GM23338 (cell line): Measurements from ENCODE around the gene ROBO1. TPM values are rescaled to one million over a fixed set of nuclear protein-coding genes. Genes with fewer than 3 reads are reported as not detected.

Source experiments
- ATAC-seq: fragments of 200-7000 bp; cut with Tn5 transposase; 3 replicates; pipeline ENCODE4 v1.9.1; 2020
- DNase-seq: peaks from one replicate; pipeline ENCODE4 v3.0.0-alpha.2; 2015; ENCODE audit warnings: low spot score
- H2AFZ ChIP-seq: fragments of 200-600 bp; sonication (generic); 2 replicates; pipeline ENCODE4 v1.8.0; 2016; ENCODE audit warnings: antibody characterized with exemption, mild to moderate bottlenecking, moderate library complexity
- H3F3A ChIP-seq: fragments of 200-600 bp; sonication (generic); replicated peaks from 2 replicates; pipeline ENCODE4 v1.8.0; 2017; ENCODE audit warnings: antibody characterized with exemption, mixed run types, low read depth
- H3K27ac ChIP-seq: fragments of 200-600 bp; sonication (generic); 2 replicates; pipeline ENCODE4 v1.6.1; 2016; ENCODE audit warnings: low read depth
- H3K27me3 ChIP-seq: fragments of 200-600 bp; sonication (generic); 2 replicates; pipeline ENCODE4 v1.8.0; 2016; ENCODE audit warnings: mild to moderate bottlenecking, mixed run types, moderate library complexity; ENCODE audit not compliant: insufficient read depth
- H3K36me3 ChIP-seq: fragments of 200-600 bp; sonication (generic); 2 replicates; pipeline ENCODE4 v1.8.0; 2016; ENCODE audit warnings: mild to moderate bottlenecking; ENCODE audit not compliant: insufficient read depth
- H3K4me1 ChIP-seq: fragments of 200-600 bp; sonication (generic); 2 replicates; pipeline ENCODE4 v1.8.0; 2016; ENCODE audit warnings: mild to moderate bottlenecking, moderate library complexity; ENCODE audit not compliant: insufficient read depth
- H3K4me2 ChIP-seq: fragments of 200-600 bp; sonication (generic); 2 replicates; pipeline ENCODE4 v1.7.1; 2017; ENCODE audit warnings: mixed run types
- H3K4me3 ChIP-seq: fragments of 200-600 bp; sonication (generic); 2 replicates; pipeline ENCODE4 v1.6.1; 2016; ENCODE audit warnings: mixed run types
- H3K79me2 ChIP-seq: fragments of 200-600 bp; sonication (generic); replicated peaks from 2 replicates; pipeline ENCODE4 v1.8.0; 2017; ENCODE audit warnings: mild to moderate bottlenecking; ENCODE audit not compliant: insufficient read depth
- H3K9me2 ChIP-seq: fragments of 200-600 bp; sonication (generic); 2 replicates; pipeline ENCODE4 v1.8.0; 2017; ENCODE audit not compliant: insufficient read depth
- H4K20me1 ChIP-seq: fragments of 200-600 bp; sonication (generic); replicated peaks from 2 replicates; pipeline ENCODE4 v1.8.0; 2017; ENCODE audit warnings: mild to moderate bottlenecking; ENCODE audit not compliant: insufficient read depth
- H3K27ac Mint-ChIP-seq: 2 replicates; pipeline ENCODE4 v1.8.0; 2020; ENCODE audit warnings: inconsistent platforms, mild to moderate bottlenecking, moderate library complexity, mixed read lengths
- H3K27me3 Mint-ChIP-seq: 3 replicates; pipeline ENCODE4 v1.8.0; 2022; ENCODE audit warnings: low read depth, mild to moderate bottlenecking, moderate library complexity, mixed read lengths, inconsistent platforms; ENCODE audit not compliant: insufficient read depth, poor library complexity
- H3K36me3 Mint-ChIP-seq: 3 replicates; pipeline ENCODE4 v1.8.0; 2021; ENCODE audit warnings: low read depth, mild to moderate bottlenecking, inconsistent platforms, moderate library complexity, mixed read lengths
- H3K4me1 Mint-ChIP-seq: 3 replicates; pipeline ENCODE4 v1.8.0; 2020; ENCODE audit warnings: mild to moderate bottlenecking, inconsistent platforms, mixed read lengths
- H3K4me3 Mint-ChIP-seq: 3 replicates; pipeline ENCODE4 v1.8.0; 2021; ENCODE audit warnings: moderate library complexity, mild to moderate bottlenecking, inconsistent platforms, mixed read lengths
- H3K9me3 Mint-ChIP-seq: 3 replicates; pipeline ENCODE4 v1.8.0; 2020; ENCODE audit warnings: moderate library complexity, mild to moderate bottlenecking, inconsistent platforms, mixed read lengths
- CREB1 ChIP-seq: fragments of 250-450 bp; sonication (Bioruptor Pico); IDR thresholded peaks from 2 replicates; pipeline ENCODE4 v1.5.0; 2020; ENCODE audit warnings: low read depth, mild to moderate bottlenecking, moderate library complexity
- ETS1 ChIP-seq: IDR thresholded peaks from 2 replicates; pipeline ENCODE4 v1.6.1; 2016; ENCODE audit warnings: antibody characterized with exemption
- EZH2 ChIP-seq: fragments of 200-600 bp; sonication (generic); IDR thresholded peaks from one replicate; pipeline ENCODE4 v1.8.0; 2017; ENCODE audit warnings: antibody characterized with exemption, mild to moderate bottlenecking, low read depth; ENCODE audit not compliant: unreplicated experiment
- EZH2phosphoT487 ChIP-seq: fragments of 200-600 bp; sonication (generic); IDR thresholded peaks from one replicate; pipeline ENCODE4 v1.8.1; 2018; ENCODE audit warnings: antibody characterized with exemption; ENCODE audit not compliant: unreplicated experiment
- JUNB ChIP-seq: IDR thresholded peaks from one replicate; pipeline ENCODE4 v1.6.1; 2016; ENCODE audit warnings: antibody characterized with exemption; ENCODE audit not compliant: unreplicated experiment
- NANOG ChIP-seq: IDR thresholded peaks from 2 replicates; pipeline ENCODE4 v1.6.1; 2016; ENCODE audit warnings: antibody characterized with exemption, borderline replicate concordance
- POLR2AphosphoS5 ChIP-seq: IDR thresholded peaks from 2 replicates; pipeline ENCODE4 v1.6.1; 2016; ENCODE audit warnings: antibody characterized with exemption, low read depth
- REST ChIP-seq: IDR thresholded peaks from one replicate; pipeline ENCODE4 v1.6.1; 2018; ENCODE audit warnings: antibody characterized with exemption; ENCODE audit not compliant: unreplicated experiment
- STAT1 ChIP-seq: IDR thresholded peaks from one replicate; pipeline ENCODE4 v1.6.1; 2016; ENCODE audit warnings: antibody characterized with exemption; ENCODE audit not compliant: unreplicated experiment
- ZNF114 ChIP-seq: fragments of 250-450 bp; sonication (Bioruptor Pico); IDR thresholded peaks from 2 replicates; pipeline ENCODE4 v1.5.0; 2020; ENCODE audit warnings: mild to moderate bottlenecking, moderate library complexity
- ZNF331 ChIP-seq: fragments of 250-450 bp; sonication (Bioruptor Pico); IDR thresholded peaks from 2 replicates; pipeline ENCODE4 v1.5.0; 2020; ENCODE audit warnings: low read depth, mild to moderate bottlenecking, moderate library complexity
- ZNF462 ChIP-seq: fragments of 250-450 bp; sonication (Bioruptor Pico); IDR thresholded peaks from 2 replicates; pipeline ENCODE4 v1.5.0; 2020; ENCODE audit warnings: mild to moderate bottlenecking, moderate library complexity
- polyA plus RNA-seq: library from polyadenylated mRNA; unstranded; fragments of >200 nt; fragmentation: Nextera tagmentation; extraction: Ambion mirVana; gene quantifications from 2 replicates; pipeline ENCODE4 v1.2.1, GENCODE V29; 2016
- total RNA-seq: library from RNA; depleted of rRNA; stranded (reverse); fragments of >200 nt; shearing (Covaris generic); gene quantifications from 2 replicates; pipeline ENCODE4 v1.2.3, GENCODE V29; 2014
- TF ChIP-seq, protein P1 (sequence below), 2 experiments: fragments of 200-600 bp in 1 of 2; sonication (generic) in 1 of 2; conservative IDR thresholded peaks; 2 replicates each; pipeline versions ENCODE4 v1.5.1 to v1.6.1; 2016 to 2017; ENCODE audit warnings: antibody characterized with exemption in 2 of 2, low read depth in 2 of 2, mild to moderate bottlenecking in 2 of 2, moderate library complexity in 1 of 2

Gene ROBO1
- total and polyA plus RNA-seq, 2 experiments from 2014 or later: 19.2 to 78.3 TPM

GRCh38 chr3:79019924-79020173 lies 747.9 kb downstream of the ROBO1 start:
- no peak overlapping the region for H3K27ac ChIP-seq

More at GRCh38 chr3:79019924-79020173, 747.9 kb downstream of the ROBO1 start:
- no peaks in the 10 kb centered on the region for H3K36me3 ChIP-seq
- H4K20me1 ChIP-seq: peaks cover 3% of the 10 kb centered on the region; the same call in 1 of the 2 replicates
- H3F3A ChIP-seq: no peaks in the 10 kb centered on the region
- peak overlapping the region; percentile 99; the same call in 1 of the 2 replicates for H3K27ac Mint-ChIP-seq
- H2AFZ ChIP-seq: peak overlapping the region; percentile 40
- no peaks in the 10 kb centered on the region for H3K9me3 Mint-ChIP-seq
- H3K27me3 Mint-ChIP-seq: peaks cover 3% of the 10 kb centered on the region
- H3K79me2 ChIP-seq: peaks cover 37% of the 10 kb centered on the region
- H3K27me3 ChIP-seq: no peaks in the 10 kb centered on the region
- H3K4me1 ChIP-seq: peaks cover 20% of the 10 kb centered on the region
- no peaks in the 10 kb centered on the region; the same call in 2 of the 3 replicates for H3K36me3 Mint-ChIP-seq
- no peak overlapping the region for H3K4me3 Mint-ChIP-seq
- H3K4me3 ChIP-seq: peak overlapping the region; percentile 93
- TF ChIP-seq CREB1 (CRISPR knock-in tag) (no peak), EZH2phosphoT487 (no peak), ZNF114 (no peak), REST (no peak), STAT1 (no peak), NANOG (no peak), EZH2 (no peak), POLR2AphosphoS5 (no peak), ZNF331 (CRISPR knock-in tag) (no peak), ETS1 (no peak), JUNB (no peak), ZNF462 (no peak)
- TF ChIP-seq, protein P1, sequence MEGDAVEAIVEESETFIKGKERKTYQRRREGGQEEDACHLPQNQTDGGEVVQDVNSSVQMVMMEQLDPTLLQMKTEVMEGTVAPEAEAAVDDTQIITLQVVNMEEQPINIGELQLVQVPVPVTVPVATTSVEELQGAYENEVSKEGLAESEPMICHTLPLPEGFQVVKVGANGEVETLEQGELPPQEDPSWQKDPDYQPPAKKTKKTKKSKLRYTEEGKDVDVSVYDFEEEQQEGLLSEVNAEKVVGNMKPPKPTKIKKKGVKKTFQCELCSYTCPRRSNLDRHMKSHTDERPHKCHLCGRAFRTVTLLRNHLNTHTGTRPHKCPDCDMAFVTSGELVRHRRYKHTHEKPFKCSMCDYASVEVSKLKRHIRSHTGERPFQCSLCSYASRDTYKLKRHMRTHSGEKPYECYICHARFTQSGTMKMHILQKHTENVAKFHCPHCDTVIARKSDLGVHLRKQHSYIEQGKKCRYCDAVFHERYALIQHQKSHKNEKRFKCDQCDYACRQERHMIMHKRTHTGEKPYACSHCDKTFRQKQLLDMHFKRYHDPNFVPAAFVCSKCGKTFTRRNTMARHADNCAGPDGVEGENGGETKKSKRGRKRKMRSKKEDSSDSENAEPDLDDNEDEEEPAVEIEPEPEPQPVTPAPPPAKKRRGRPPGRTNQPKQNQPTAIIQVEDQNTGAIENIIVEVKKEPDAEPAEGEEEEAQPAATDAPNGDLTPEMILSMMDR (conservative IDR thresholded peaks at IDR 0.05; ENCODE audit: low read depth in 2 of 2): no peak
- ATAC-seq: no peak
- DNase-seq: no peak
- H3K4me2 ChIP-seq: peak overlapping the region; percentile 87
- peaks cover 22% of the 10 kb centered on the region; the same call in 2 of the 3 replicates for H3K4me1 Mint-ChIP-seq
- no peaks in the 10 kb centered on the region for H3K9me2 ChIP-seq
